Cardiac muscle cell (in vitro differentiated cells and primary cell): Measurements from ENCODE around the gene ZBTB33. TPM values are rescaled to one million over a fixed set of nuclear protein-coding genes. Genes with fewer than 3 reads are reported as not detected.
A peak's percentile ranks its signal among the peaks of the same experiment; 100 is the strongest.

ENCODE experiments used
- DNase-seq, 2 donors: peaks; one replicate each; pipeline versions ENCODE4 v3.0.0 to v3.0.0-alpha.2; 2010 to 2017; ENCODE audit warnings: low read depth in 1 of 2, low spot score in 1 of 2
- H3K27ac ChIP-seq: fragments of 200-600 bp; sonication (generic); 2 replicates; pipeline ENCODE4 v1.5.1; 2016
- H3K27me3 ChIP-seq: fragments of 200-600 bp; sonication (generic); 2 replicates; pipeline ENCODE4 v1.6.0; 2016; ENCODE audit warnings: control low read depth
- H3K36me3 ChIP-seq: fragments of 200-600 bp; sonication (generic); 2 replicates; pipeline ENCODE4 v1.5.1; 2016; ENCODE audit warnings: control low read depth
- H3K4me1 ChIP-seq: fragments of 200-600 bp; sonication (generic); 2 replicates; pipeline ENCODE4 v1.8.1; 2017; ENCODE audit warnings: low read depth, mild to moderate bottlenecking, mixed run types
- H3K4me3 ChIP-seq: fragments of 200-600 bp; sonication (generic); 2 replicates; pipeline ENCODE4 v1.5.1; 2016; ENCODE audit warnings: mild to moderate bottlenecking
- H3K9me3 ChIP-seq: fragments of 200-600 bp; sonication (generic); 2 replicates; pipeline ENCODE4 v1.5.1; 2017; ENCODE audit warnings: low read depth, mild to moderate bottlenecking, control low read depth
- polyA plus RNA-seq: library from polyadenylated mRNA; unstranded; fragments of >200 nt; fragmentation: Nextera tagmentation; extraction: Ambion mirVana; gene quantifications from 2 replicates; pipeline ENCODE4 v1.2.1, GENCODE V29; 2016
- total RNA-seq: library from RNA; depleted of rRNA; stranded (reverse); fragments of >200 nt; gene quantifications from 2 replicates; pipeline ENCODE4 v1.2.3, GENCODE V29; 2016
- TF ChIP-seq, protein P1 (sequence below): IDR thresholded peaks from 2 replicates; pipeline ENCODE4 v1.5.1; 2012; ENCODE audit warnings: low read depth, mild to moderate bottlenecking, low read length

The ZBTB33 gene, protein sequence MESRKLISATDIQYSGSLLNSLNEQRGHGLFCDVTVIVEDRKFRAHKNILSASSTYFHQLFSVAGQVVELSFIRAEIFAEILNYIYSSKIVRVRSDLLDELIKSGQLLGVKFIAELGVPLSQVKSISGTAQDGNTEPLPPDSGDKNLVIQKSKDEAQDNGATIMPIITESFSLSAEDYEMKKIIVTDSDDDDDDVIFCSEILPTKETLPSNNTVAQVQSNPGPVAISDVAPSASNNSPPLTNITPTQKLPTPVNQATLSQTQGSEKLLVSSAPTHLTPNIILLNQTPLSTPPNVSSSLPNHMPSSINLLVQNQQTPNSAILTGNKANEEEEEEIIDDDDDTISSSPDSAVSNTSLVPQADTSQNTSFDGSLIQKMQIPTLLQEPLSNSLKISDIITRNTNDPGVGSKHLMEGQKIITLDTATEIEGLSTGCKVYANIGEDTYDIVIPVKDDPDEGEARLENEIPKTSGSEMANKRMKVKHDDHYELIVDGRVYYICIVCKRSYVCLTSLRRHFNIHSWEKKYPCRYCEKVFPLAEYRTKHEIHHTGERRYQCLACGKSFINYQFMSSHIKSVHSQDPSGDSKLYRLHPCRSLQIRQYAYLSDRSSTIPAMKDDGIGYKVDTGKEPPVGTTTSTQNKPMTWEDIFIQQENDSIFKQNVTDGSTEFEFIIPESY
- total RNA-seq (8.9 and 11.4 TPM in 2 replicates), polyA plus RNA-seq (5.7 and 10.2 TPM in 2 replicates)

DNA sequence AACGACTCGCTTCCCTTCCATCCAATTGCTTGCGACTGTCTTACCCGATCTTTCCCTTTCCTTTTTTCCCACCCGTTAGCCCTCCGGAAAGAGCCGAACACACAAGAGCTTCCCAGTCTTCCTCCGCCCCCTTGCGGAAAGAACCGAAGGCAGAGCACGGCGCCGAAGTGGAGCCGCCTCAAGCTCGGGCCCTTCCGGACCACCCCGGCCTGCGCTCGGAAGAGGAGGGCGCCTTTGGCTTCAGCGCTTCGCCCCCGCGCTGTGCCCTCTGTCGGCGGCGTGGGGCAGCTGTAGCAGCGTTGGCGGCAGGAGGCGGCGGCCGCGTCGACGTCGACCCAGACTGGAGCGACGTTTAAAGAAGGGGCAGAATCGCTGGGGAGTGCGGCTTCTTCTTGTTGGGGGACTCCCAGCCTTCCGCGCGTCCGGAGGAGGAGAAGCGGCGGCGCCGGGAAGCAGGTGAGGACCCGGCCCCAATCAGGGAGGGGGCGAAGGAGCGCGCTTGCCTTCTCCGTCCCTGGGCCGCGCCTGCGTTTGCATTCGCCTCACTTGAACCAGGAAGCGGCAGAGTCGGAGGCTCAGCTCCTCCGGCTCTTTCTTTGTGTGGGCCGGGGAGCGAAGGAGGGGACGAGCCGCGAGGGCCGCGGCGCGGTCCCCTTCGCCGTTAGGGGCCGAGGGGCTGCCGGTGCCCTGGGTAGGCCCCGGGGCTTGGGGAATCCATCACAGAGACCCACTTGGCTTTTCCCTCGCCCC, at the start of gene ZBTB33:
Gene ZBTB33, plus strand, starts transcription at position 291 of the 750 bp plus-strand sequence. CDS start 2,604 bp downstream, outside the sequence.
- TF ChIP-seq, protein P1, sequence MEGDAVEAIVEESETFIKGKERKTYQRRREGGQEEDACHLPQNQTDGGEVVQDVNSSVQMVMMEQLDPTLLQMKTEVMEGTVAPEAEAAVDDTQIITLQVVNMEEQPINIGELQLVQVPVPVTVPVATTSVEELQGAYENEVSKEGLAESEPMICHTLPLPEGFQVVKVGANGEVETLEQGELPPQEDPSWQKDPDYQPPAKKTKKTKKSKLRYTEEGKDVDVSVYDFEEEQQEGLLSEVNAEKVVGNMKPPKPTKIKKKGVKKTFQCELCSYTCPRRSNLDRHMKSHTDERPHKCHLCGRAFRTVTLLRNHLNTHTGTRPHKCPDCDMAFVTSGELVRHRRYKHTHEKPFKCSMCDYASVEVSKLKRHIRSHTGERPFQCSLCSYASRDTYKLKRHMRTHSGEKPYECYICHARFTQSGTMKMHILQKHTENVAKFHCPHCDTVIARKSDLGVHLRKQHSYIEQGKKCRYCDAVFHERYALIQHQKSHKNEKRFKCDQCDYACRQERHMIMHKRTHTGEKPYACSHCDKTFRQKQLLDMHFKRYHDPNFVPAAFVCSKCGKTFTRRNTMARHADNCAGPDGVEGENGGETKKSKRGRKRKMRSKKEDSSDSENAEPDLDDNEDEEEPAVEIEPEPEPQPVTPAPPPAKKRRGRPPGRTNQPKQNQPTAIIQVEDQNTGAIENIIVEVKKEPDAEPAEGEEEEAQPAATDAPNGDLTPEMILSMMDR = peak; percentile 64
- Histone ChIP-seq H3K9me3 (no peaks in the 10 kb centered on the region), H3K4me3 (peak within 1 kb of the TSS; percentile 40), H3K4me1 (no peaks in the 10 kb centered on the region), H3K27me3 (peaks cover 28% of the 10 kb centered on the region), H3K36me3 (no peaks in the 10 kb centered on the region), H3K27ac (peak within 1 kb of the TSS; percentile 91)
- peak; percentile 92 to 96 for DNase-seq

DNA sequence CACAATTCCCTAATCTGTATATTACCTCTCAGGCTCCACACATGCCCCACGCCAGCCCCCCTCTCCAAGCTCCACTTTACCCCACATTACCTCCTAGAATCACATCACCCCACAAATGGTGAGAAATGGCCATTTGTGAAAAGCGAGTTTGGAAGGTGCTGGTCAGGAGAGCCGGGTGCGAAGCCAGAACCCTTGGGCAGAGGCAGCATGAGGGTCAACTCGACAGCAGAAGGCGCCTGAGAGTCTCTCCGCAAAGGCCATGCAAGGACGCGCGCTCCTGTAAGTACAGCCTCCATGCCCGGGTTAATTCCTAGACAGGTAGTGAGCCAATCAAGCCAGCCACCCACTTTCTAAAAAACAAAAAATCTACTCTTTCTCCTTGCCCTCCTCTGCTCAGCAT, 49.8 kb upstream of the ZBTB33 start:
- Histone ChIP-seq H3K4me3 (no peak overlapping the region), H3K27me3 (no peaks in the 10 kb centered on the region), H3K4me1 (no peaks in the 10 kb centered on the region), H3K9me3 (no peaks in the 10 kb centered on the region), H3K36me3 (no peaks in the 10 kb centered on the region), H3K27ac (no peak overlapping the region)
- DNase-seq = no peak
- TF ChIP-seq, protein P1 = no peak

DNA sequence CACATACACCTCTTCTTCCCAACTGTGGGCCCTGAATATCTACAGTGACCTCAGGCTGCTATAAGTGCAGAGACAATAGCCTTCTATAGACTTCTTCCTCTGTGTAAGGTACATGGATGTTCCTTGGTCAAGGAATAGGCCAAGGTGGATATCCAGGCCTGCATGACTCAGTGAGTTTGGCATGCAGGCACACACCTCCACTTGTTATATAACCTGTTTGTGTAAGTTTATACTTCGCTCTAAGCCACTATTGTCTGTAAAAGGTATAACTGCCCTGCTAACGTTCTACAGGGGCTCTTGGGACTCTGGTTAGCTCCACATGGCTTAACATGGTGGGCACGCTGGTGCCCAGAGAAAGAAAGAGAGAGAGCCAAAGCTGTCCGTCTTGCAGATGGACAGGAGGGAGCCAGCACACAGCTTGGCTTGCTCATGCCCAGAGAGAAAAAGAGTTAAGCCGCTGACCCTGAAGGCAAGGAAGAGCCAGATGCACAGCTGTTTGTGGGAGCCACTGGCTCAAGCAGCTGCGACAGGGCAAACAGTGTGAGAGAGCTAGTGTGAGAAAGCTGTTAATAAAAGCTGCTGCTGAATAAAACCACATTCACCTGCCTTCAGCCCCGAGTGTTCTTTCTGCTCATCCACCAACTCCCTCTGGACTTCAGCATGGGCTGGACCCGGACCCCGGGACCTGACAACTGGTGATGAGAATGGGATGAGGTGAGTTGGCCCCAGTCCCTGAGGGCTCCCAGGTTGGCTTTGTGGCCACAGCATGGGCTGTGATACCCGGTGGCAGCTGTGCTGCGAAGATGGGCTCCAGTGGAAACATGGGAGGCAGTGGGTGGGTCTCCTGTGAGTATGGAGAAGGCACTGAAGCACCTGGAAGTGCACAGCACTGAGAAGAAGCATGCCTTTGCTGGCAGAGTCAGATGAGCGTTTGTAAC, 44.5 kb upstream of the ZBTB33 start:
- H3K36me3 ChIP-seq = no peaks in the 10 kb centered on the region

DNA sequence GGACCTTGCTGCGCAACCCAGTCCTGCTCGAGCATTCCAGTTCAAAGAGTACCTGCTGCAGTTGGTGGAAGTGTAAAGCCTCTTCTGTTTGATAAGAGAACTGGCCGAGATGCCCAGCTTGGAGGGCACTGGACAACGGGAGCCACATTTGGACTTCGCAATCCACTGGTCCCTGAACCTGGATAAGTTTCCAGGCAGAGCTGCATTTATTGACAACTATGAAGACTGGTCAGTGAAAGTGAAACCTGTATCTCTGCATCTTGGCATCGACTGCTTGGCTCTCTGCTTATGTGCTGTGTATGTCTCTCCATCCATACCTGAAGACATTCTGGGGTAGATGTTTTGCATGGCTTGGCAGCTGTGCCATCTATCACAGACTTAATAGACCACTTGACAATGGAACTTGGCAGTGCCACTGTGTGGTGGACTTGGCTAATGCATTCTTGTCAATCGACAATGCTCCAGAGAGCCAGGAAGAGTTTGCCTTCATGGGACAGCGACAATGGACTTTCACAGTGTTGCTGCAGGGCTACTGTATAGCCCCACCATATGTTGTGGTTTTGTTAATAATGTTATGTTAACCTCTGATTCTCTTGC, 43.5 kb upstream of the ZBTB33 start:
- Histone ChIP-seq H3K4me1 (no peaks in the 10 kb centered on the region), H3K36me3 (no peaks in the 10 kb centered on the region), H3K27ac (no peak overlapping the region), H3K27me3 (no peaks in the 10 kb centered on the region), H3K9me3 (no peaks in the 10 kb centered on the region), H3K4me3 (no peak overlapping the region)
- TF ChIP-seq, protein P1 = no peak
- DNase-seq = no peak

More for the DNA sequence above, 44.5 kb upstream of the ZBTB33 start:
- Histone ChIP-seq H3K4me1 (no peaks in the 10 kb centered on the region), H3K9me3 (no peaks in the 10 kb centered on the region), H3K27me3 (no peaks in the 10 kb centered on the region), H3K4me3 (no peak overlapping the region), H3K27ac (no peak overlapping the region)
- DNase-seq = no peak
- TF ChIP-seq, protein P1 = no peak
